ENCODE results near the gene PUS1. TPM values are rescaled to one million over a fixed set of nuclear protein-coding genes. Genes with fewer than 3 reads are reported as not detected.

PUS1 gene
- total RNA-seq, 2 experiments from 2014 or later = 43.5 to 78.3 TPM

GRCh38 chr12:131934535-131934934, 5.5 kb downstream of the PUS1 start:
- Histone ChIP-seq H3K79me2 (ENCODE audit: insufficient read depth, low read depth, low read length) (peaks cover 20% of the 10 kb centered on the region), H3K9me2 (ENCODE audit: insufficient read depth, low read length) (no peaks in the 10 kb centered on the region), H3K4me3 (ENCODE audit: low read depth, low read length, poor library complexity, severe bottlenecking) (no peak overlapping the region), H2AFZ (ENCODE audit: low read length) (no peak overlapping the region), H3K27ac (ENCODE audit: low read depth, low read length, poor library complexity, severe bottlenecking) (no peak overlapping the region), H3K36me3 (ENCODE audit: insufficient read depth, low read length) (peaks cover 93% of the 10 kb centered on the region), H3K9me3 (ENCODE audit: low read length) (no peaks in the 10 kb centered on the region), H3K4me1 (ENCODE audit: insufficient read depth, low read length, poor library complexity, severe bottlenecking) (peaks cover 15% of the 10 kb centered on the region), H4K20me1 (ENCODE audit: insufficient read depth, low read length) (peaks cover 4% of the 10 kb centered on the region; the same call in 1 of the 2 replicates), H3K4me2 (ENCODE audit: low read length) (no peak overlapping the region)
- POLR2A ChIA-PET = no interaction called here
- TF ChIP-seq CTCF (conservative IDR thresholded peaks at IDR 0.05; ENCODE audit: low read length) = no peak
- TF ChIP-seq EZH2phosphoT487 (IDR thresholded peaks at IDR 0.05; ENCODE audit: borderline replicate concordance, low read depth, low read length) = no peak
- no TSS peak for BruUV-seq (replicated peaks)
- CTCF ChIA-PET (ENCODE audit: unreplicated experiment) = no interaction called here
- intact Hi-C loops (cut with micrococcal nuclease; ENCODE audit: unreplicated experiment) = no loop called here
- no peak for DNase-seq (ENCODE audit: low spot score)

- Histone ChIP-seq H3K9me3 (ENCODE audit: low read length) (no peaks in the 10 kb centered on the region), H3K27ac (ENCODE audit: low read depth, low read length, poor library complexity, severe bottlenecking) (no peak overlapping the region), H4K20me1 (ENCODE audit: insufficient read depth, low read length) (no peaks in the 10 kb centered on the region; the same call in 1 of the 2 replicates), H3K36me3 (ENCODE audit: insufficient read depth, low read length) (peaks cover 98% of the 10 kb centered on the region), H3K4me2 (ENCODE audit: low read length) (no peak overlapping the region), H2AFZ (ENCODE audit: low read length) (no peak overlapping the region), H3K9me2 (ENCODE audit: insufficient read depth, low read length) (no peaks in the 10 kb centered on the region), H3K4me1 (ENCODE audit: insufficient read depth, low read length, poor library complexity, severe bottlenecking) (no peaks in the 10 kb centered on the region), H3K4me3 (ENCODE audit: low read depth, low read length, poor library complexity, severe bottlenecking) (no peak overlapping the region), H3K79me2 (ENCODE audit: insufficient read depth, low read depth, low read length) (no peaks in the 10 kb centered on the region)
- TF ChIP-seq EZH2phosphoT487 (IDR thresholded peaks at IDR 0.05; ENCODE audit: borderline replicate concordance, low read depth, low read length) = no peak
- TF ChIP-seq CTCF (conservative IDR thresholded peaks at IDR 0.05; ENCODE audit: low read length) = no peak
- no peak for DNase-seq (ENCODE audit: low spot score)
- intact Hi-C loops (cut with micrococcal nuclease; ENCODE audit: unreplicated experiment) = no loop called here
- CTCF ChIA-PET (ENCODE audit: unreplicated experiment) = no interaction called here
- no TSS peak for BruUV-seq (replicated peaks)
- POLR2A ChIA-PET = no interaction called here
Measured at GRCh38 chr12:131938082-131938481, 9.0 kb downstream of the PUS1 start.

- Histone ChIP-seq H3K27ac (ENCODE audit: low read depth, low read length, poor library complexity, severe bottlenecking) (no peak overlapping the region), H3K4me2 (ENCODE audit: low read length) (no peak overlapping the region), H3K9me3 (ENCODE audit: low read length) (no peaks in the 10 kb centered on the region), H3K36me3 (ENCODE audit: insufficient read depth, low read length) (peaks cover 98% of the 10 kb centered on the region), H3K79me2 (ENCODE audit: insufficient read depth, low read depth, low read length) (no peaks in the 10 kb centered on the region), H3K4me3 (ENCODE audit: low read depth, low read length, poor library complexity, severe bottlenecking) (no peak overlapping the region), H3K4me1 (ENCODE audit: insufficient read depth, low read length, poor library complexity, severe bottlenecking) (no peaks in the 10 kb centered on the region), H4K20me1 (ENCODE audit: insufficient read depth, low read length) (no peaks in the 10 kb centered on the region; the same call in 1 of the 2 replicates), H3K9me2 (ENCODE audit: insufficient read depth, low read length) (no peaks in the 10 kb centered on the region), H2AFZ (ENCODE audit: low read length) (no peak overlapping the region)
- ChIA-PET POLR2A (no interaction called here), CTCF (ENCODE audit: unreplicated experiment) (no interaction called here)
- TF ChIP-seq EZH2phosphoT487 (IDR thresholded peaks at IDR 0.05; ENCODE audit: borderline replicate concordance, low read depth, low read length) = no peak
- TF ChIP-seq CTCF (conservative IDR thresholded peaks at IDR 0.05; ENCODE audit: low read length) = no peak
- BruUV-seq (replicated peaks) = no TSS peak
- intact Hi-C loops (cut with micrococcal nuclease; ENCODE audit: unreplicated experiment) = no loop called here
- DNase-seq (ENCODE audit: low spot score) = no peak
Measured at GRCh38 chr12:131939007-131939406, 9.9 kb downstream of the PUS1 start.
